Measurements from ENCODE around the gene DOHH.

- TF ChIP-seq CTCF (conservative IDR thresholded peaks at IDR 0.05; ENCODE audit: low read depth, low read length) (no peak), EZH2phosphoT487 (IDR thresholded peaks at IDR 0.05; ENCODE audit: borderline replicate concordance, low read length) (no peak)
These were observed 35.8 kb downstream of the DOHH start for GRCh38 chr19:3464587-3465235.

Measured in PC-3 (cell line).